GM18519 (cell line): ENCODE data around the gene LRGUK.
"Not testable (repeated sequence)": the region's sequence is repeated elsewhere in the genome, so short reads cannot be mapped to it uniquely, and the experiment has no call there.

ENCODE experiments used
- ATAC-seq: cut with Tn5 transposase; IDR thresholded peaks from one replicate; pipeline ENCODE4 v1.9.1; 2021; ENCODE audit warnings: mild to moderate bottlenecking, moderate library complexity; ENCODE audit not compliant: unreplicated experiment, low FRiP score

Gene LRGUK

GRCh38 chr7:134212576-134213546 is 85.7 kb downstream of the LRGUK start:
- no peak for ATAC-seq

- ATAC-seq: no peak
Measured at GRCh38 chr7:134220236-134220635, 93.1 kb downstream of the LRGUK start.

GRCh38 chr7:134231296-134231695 is 104.2 kb downstream of the LRGUK start:
- ATAC-seq: not testable (repeated sequence)

- ATAC-seq: no peak
Measured at GRCh38 chr7:134234216-134234615, 107.1 kb downstream of the LRGUK start.

- ATAC-seq: no peak
Measured at GRCh38 chr7:134245253-134245652, 118.1 kb downstream of the LRGUK start.

- no peak for ATAC-seq
Measured at GRCh38 chr7:134246347-134246746, 119.2 kb downstream of the LRGUK start.

DNA sequence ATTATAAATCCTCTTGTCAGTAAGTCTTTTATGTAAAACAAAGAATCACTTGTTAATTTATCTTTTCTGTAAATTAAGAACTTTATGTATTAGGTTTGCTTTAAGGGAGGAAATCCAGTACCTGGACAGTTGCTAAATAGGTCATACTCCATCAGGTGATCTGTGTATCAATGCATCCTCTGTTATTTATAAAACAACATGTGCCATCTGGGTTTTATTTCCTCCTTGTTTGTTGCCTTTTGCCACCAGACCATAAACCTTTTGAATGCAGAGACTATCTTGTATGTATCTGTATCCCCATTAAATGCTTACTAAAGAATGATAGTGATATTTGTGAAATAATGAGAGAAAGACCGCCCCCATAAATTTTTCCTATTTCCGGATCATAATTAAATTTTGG is 119.6 kb downstream of the LRGUK start:
- ATAC-seq: no peak

GRCh38 chr7:134248196-134248595 is 121.1 kb downstream of the LRGUK start:
- no peak for ATAC-seq

GRCh38 chr7:134254311-134254710 is 127.2 kb downstream of the LRGUK start:
- ATAC-seq: no peak

- no peak for ATAC-seq
Measured at GRCh38 chr7:134255814-134256213, 128.7 kb downstream of the LRGUK start.

DNA sequence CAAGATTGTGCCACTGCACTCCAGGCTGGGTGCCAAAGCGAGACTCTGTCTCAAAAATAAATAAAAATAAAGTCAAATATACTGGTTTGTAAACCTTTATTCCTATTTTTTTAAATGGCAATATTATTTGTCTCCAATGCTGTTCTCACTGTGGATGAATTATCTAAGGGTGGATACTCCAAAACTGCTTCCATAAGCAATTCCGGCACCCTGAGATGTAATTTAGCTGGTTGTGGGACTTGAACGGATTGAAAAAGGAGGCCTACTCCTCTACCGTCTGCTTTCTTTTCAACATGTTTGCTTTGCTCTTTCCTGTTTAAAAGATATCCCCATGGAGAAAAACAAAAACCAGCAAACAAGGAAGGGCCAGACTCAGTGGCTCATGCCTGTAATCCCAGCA is 135.2 kb downstream of the LRGUK start:
- no peak for ATAC-seq

DNA sequence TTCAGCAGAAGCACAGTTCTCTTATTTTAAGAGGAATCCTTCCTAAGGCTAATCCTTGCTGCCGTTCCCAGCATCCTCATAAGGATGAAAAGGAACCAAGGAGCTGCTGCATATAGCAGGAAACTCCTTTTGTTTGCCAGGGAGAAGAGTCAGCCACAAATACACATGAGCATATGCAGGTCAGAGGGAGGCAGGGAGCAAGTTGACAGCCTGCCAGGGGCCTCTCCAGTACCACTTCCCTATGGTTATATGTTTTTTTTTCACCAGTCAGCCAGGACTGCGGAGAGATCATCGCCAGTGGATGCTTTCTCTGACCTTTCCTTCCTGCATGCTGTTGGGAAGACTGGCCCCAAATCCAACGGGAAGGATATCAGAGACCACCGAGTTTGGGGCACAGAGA is 149.8 kb downstream of the LRGUK start:
- ATAC-seq: no peak

GRCh38 chr7:134278502-134279153 is 151.5 kb downstream of the LRGUK start:
- ATAC-seq: no peak

DNA sequence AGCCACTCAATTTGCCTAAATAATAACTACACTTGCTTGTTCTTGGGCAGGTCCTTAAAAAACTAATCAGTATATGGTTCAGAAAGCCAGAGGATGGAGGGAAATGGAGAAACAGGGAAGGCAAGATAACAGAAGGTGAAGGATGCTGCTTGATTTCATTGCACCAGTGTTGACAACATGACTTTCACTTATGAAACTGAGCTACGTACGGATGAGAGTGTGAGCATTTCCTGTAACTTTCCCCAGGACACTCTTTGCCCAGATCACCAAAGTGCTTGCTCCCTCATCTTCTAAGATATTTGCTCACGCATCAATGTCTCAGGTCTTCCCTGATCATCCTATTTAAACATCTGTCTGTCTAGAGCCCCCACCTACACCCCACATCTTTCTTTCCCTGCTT is 152.2 kb downstream of the LRGUK start:
- no peak for ATAC-seq

DNA sequence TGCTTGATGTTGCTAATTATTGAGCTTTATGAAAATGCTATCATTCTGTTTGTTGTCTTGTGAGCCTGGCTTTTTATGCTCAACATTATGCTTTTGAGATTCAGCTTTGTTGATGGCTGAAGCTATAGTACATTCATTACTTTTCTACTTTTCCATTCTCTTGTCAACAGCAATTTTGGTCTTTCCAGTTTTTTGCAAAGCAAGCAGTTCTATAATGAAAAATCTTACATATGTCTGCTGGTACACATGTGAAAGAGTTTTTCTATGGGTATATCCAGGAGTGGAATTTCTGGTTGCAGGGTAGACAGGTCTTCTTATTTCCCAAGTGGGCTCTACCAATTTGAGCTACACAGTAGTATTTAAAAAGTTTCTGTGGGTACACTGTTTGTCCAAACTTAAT is 152.8 kb downstream of the LRGUK start:
- no peak for ATAC-seq

GRCh38 chr7:134280508-134280907 is 153.4 kb downstream of the LRGUK start:
- no peak for ATAC-seq

GRCh38 chr7:134284011-134284410 is 156.9 kb downstream of the LRGUK start:
- no peak for ATAC-seq

DNA sequence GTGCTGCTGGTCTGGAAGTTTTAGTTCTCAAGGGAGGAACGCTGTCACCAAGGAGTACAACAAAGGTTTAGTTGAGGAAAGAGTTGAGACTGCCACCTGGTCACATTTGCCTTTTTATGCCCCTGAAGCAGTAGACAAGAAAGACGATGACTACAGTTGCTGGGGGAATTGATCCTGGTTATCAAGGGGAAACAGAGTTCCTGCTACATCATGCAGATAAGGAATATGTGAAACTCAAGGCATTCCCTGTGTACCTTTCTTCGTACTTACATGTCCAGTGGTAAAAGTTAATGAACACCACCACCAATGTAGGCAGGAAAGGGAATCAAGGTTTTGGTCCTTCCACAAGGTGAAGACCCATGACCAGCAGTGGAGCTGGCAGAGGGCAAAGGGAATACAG is 157.8 kb downstream of the LRGUK start:
- ATAC-seq: no peak

DNA sequence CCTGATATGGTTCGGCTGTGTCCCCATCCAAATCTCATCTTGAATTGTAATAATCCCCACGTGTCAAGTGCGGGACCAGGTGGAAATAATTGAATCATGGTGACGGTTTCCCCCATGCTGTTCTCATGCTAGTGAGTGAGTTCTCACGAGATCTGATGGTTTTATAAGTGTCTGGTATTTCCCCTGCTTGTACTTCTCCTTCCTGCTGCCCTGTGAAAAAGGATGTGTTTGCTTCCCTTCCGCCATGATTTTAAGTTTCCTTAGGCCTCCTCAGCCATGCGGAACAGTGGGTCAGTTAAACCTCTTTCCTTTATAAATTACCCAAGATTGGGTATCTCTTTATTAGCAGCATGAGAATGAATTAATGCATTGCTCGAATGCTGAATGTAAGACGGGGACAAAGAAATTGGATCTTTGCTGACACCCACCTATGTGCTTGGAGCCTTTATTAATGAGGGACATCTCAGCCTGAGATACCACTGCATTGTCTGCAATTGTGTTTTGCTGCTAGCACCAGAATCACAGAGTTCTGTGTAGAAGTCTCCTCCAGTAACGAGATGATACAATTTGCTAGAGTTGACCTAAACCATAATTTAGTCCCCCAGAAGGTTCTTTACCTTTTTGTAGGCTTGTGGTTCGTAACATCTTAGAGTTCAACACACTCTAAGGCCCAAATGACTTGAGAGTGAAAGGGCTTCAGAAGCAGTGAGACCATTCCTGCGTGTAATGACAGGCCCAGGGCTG is 160.9 kb downstream of the LRGUK start:
- no peak for ATAC-seq

DNA sequence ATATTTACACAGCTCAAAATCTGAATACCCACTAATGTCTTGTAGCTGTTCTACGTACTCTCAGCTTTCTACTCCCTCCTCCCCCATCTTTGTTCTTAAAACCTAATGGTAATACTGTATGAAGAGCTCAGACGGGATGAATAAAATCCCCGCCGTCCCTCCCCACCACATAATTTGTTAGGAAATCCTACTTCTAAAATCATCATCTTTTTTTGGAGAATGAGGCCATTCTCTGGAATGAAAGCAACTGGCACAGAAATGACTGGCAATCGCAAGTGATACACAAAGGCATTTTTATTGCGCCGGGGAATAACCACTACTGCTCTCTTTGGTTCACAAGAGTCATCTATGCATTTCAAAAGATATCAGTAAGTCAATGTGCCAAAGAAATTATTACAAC is 162.3 kb downstream of the LRGUK start:
- ATAC-seq: no peak

DNA sequence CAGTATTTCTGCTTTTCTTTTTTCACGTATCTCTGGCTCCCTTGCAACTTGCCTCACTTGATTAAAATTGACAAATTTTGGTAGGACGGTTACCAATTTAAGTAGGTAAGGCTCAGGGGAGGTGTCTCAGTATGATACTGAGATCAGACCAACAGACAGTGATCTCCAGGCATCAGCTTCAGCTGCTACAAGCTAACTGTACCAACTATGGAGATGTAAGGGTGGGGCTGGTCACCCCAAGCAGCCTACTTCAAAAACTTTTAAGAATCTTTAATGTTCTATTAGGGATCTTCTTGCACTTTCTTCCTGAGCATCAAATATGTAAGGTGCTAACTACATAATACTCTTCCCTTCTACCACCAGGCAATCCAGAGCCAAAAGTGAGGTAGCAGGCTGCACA is 162.7 kb downstream of the LRGUK start:
- ATAC-seq: no peak
